BLaER1 treated with 17β-estradiol and CSF1 and Interleukin-3, amounts not matched to agents 10 nM and 100 nM (cell line): ENCODE data around the gene RBM14.
"Not testable (repeated sequence)": the region's sequence is repeated elsewhere in the genome, so short reads cannot be mapped to it uniquely, and the experiment has no call there.

ENCODE experiments used
- H3K27ac ChIP-seq, 11 experiments: shearing (Covaris generic); formaldehyde crosslinking; 2 replicates each; pipeline ENCODE4 v1.8.1; 2022
- H3K27me3 ChIP-seq, 11 experiments: shearing (Covaris generic); formaldehyde crosslinking; 2 replicates each; pipeline ENCODE4 v1.8.1; 2022
- H3K36me3 ChIP-seq, 11 experiments: shearing (Covaris generic); formaldehyde crosslinking; 2 replicates each; pipeline ENCODE4 v1.8.1; 2022
- H3K4me1 ChIP-seq, 10 experiments: shearing (Covaris generic); formaldehyde crosslinking; 2 replicates each; pipeline ENCODE4 v1.8.1; 2022
- H3K4me2 ChIP-seq, 11 experiments: shearing (Covaris generic); formaldehyde crosslinking; 2 replicates each; pipeline ENCODE4 v1.8.1; 2022
- H3K4me3 ChIP-seq, 10 experiments: shearing (Covaris generic); formaldehyde crosslinking; 2 replicates each; pipeline ENCODE4 v1.8.1; 2022
- H3K9ac ChIP-seq, 11 experiments: shearing (Covaris generic); formaldehyde crosslinking; 2 replicates each; pipeline ENCODE4 v1.8.1; 2022
- H3K9me3 ChIP-seq, 11 experiments: shearing (Covaris generic); formaldehyde crosslinking; replicated peaks in 1 of 11; 2 replicates each; pipeline ENCODE4 v1.8.1; 2022
- H4K20me1 ChIP-seq, 11 experiments: shearing (Covaris generic); formaldehyde crosslinking; 2 replicates each; pipeline ENCODE4 v1.8.1; 2022
- Cebpa-rat ChIP-seq, 11 experiments: shearing (Covaris generic); IDR thresholded peaks; 2 replicates each; pipeline ENCODE4 v1.8.1; 2022

Gene RBM14

GRCh38 chr11:66637557-66638176 lies 21.2 kb downstream of the RBM14 start:
- H3K9me3 ChIP-seq: no peaks in the 10 kb centered on the region
- H3K9ac ChIP-seq: peak overlapping the region; percentile 48 to 98 (median 95); a peak in 20 of 22 replicates
- H3K27me3 ChIP-seq: no peaks in the 10 kb centered on the region
- peak overlapping the region; percentile 38 to 98 (median 93); a peak in 21 of 22 replicates for H3K27ac ChIP-seq
- H3K4me1 ChIP-seq: peaks cover 42 to 55% (median 45%) of the 10 kb centered on the region in 10 experiments
- H3K4me2 ChIP-seq: peak overlapping the region; percentile 57 to 86 (median 79)
- peaks cover 42 to 85% (median 79%) of the 10 kb centered on the region in 11 experiments for H3K36me3 ChIP-seq
- H3K4me3 ChIP-seq: peak overlapping the region; percentile 16 to 91 (median 78); a peak in 18 of 20 replicates
- H4K20me1 ChIP-seq: peaks cover 51 to 94% (median 85%) of the 10 kb centered on the region in 11 experiments
- TF ChIP-seq Cebpa-rat (IDR thresholded peaks at IDR 0.05): no peak

- peak in 5 of 11 experiments; percentile 13 to 56 (median 37); a peak in 5 of 22 replicates for TF ChIP-seq Cebpa-rat (IDR thresholded peaks at IDR 0.05)
- Histone ChIP-seq H3K9me3 (no peaks in the 10 kb centered on the region), H3K36me3 (peaks cover 42 to 85% (median 79%) of the 10 kb centered on the region in 11 experiments), H4K20me1 (peaks cover 51 to 94% (median 85%) of the 10 kb centered on the region in 11 experiments), H3K4me1 (peaks cover 48 to 62% (median 52%) of the 10 kb centered on the region in 10 experiments), H3K27me3 (no peaks in the 10 kb centered on the region), H3K27ac (peak within 1 kb of the TSS; percentile 81 to 98 (median 95)), H3K4me2 (peak within 1 kb of the TSS; percentile 79 to 98 (median 88)), H3K9ac (peak within 1 kb of the TSS; percentile 91 to 98 (median 95)), H3K4me3 (peak within 1 kb of the TSS; percentile 71 to 95 (median 84))
Measured at GRCh38 chr11:66638177-66639065, 22.0 kb downstream of the RBM14 start, which contains the start of gene RBM4. Gene RBM4, plus strand, starts transcription at chr11:66638703. Its CDS starts 1,009 bp downstream, at chr11:66639712.

GRCh38 chr11:66639066-66639813 lies 22.8 kb downstream of the RBM14 start:
- no peaks in the 10 kb centered on the region for H3K9me3 ChIP-seq
- H3K27ac ChIP-seq: peak overlapping the region; percentile 81 to 98 (median 95)
- H3K36me3 ChIP-seq: peaks cover 46 to 85% (median 79%) of the 10 kb centered on the region in 11 experiments
- peak overlapping the region; percentile 78 to 98 (median 88) for H3K4me2 ChIP-seq
- H3K4me1 ChIP-seq: peaks cover 56 to 70% (median 60%) of the 10 kb centered on the region in 10 experiments
- no peaks in the 10 kb centered on the region for H3K27me3 ChIP-seq
- no peak for TF ChIP-seq Cebpa-rat (IDR thresholded peaks at IDR 0.05)
- peaks cover 56 to 94% (median 85%) of the 10 kb centered on the region in 11 experiments for H4K20me1 ChIP-seq
- peak overlapping the region; percentile 91 to 98 (median 95) for H3K9ac ChIP-seq
- peak overlapping the region; percentile 71 to 95 (median 84) for H3K4me3 ChIP-seq

- H3K9me3 ChIP-seq, H3K27me3 ChIP-seq: not testable (repeated sequence)
- H4K20me1 ChIP-seq: peaks cover 62 to 94% (median 85%) of the 10 kb centered on the region in 11 experiments
- peak overlapping the region; percentile 78 to 98 (median 88) for H3K4me2 ChIP-seq
- peak overlapping the region; percentile 91 to 98 (median 95); a peak in 20 of 22 replicates for H3K9ac ChIP-seq
- H3K36me3 ChIP-seq: peaks cover 50 to 85% (median 79%) of the 10 kb centered on the region in 11 experiments
- peak overlapping the region; percentile 71 to 95 (median 84) for H3K4me3 ChIP-seq
- peak overlapping the region in 1 of 11 experiments; percentile 91; a peak in 2 of 22 replicates for H3K27ac ChIP-seq
- peaks cover 62 to 77% (median 65%) of the 10 kb centered on the region in 10 experiments for H3K4me1 ChIP-seq
Measured at GRCh38 chr11:66639814-66640340, 23.4 kb downstream of the RBM14 start.

GRCh38 chr11:66641834-66642233 lies 25.4 kb downstream of the RBM14 start:
- no peak for TF ChIP-seq Cebpa-rat (IDR thresholded peaks at IDR 0.05)
- Histone ChIP-seq H3K27me3 (no peaks in the 10 kb centered on the region), H3K36me3 (peaks cover 70 to 85% (median 80%) of the 10 kb centered on the region in 11 experiments), H3K27ac (no peak overlapping the region), H3K4me2 (peak overlapping the region; percentile 78 to 98 (median 88)), H3K4me1 (peaks cover 63 to 88% (median 68%) of the 10 kb centered on the region in 10 experiments), H3K4me3 (peak overlapping the region; percentile 71 to 95 (median 84)), H3K9me3 (no peaks in the 10 kb centered on the region), H3K9ac (peak overlapping the region; percentile 54 to 98 (median 93); a peak in 17 of 22 replicates), H4K20me1 (peaks cover 77 to 94% (median 85%) of the 10 kb centered on the region in 11 experiments)

- Histone ChIP-seq H3K36me3 (peaks cover 90 to 99% (median 96%) of the 10 kb centered on the region in 11 experiments), H3K27me3 (no peaks in the 10 kb centered on the region), H4K20me1 (peaks cover 97 to 100% (median 100%) of the 10 kb centered on the region in 11 experiments), H3K9ac (no peak overlapping the region), H3K4me1 (peaks cover 54 to 77% (median 58%) of the 10 kb centered on the region in 10 experiments), H3K4me2 (peak overlapping the region; percentile 2 to 98 (median 88); a peak in 20 of 22 replicates), H3K27ac (no peak overlapping the region), H3K9me3 (no peaks in the 10 kb centered on the region), H3K4me3 (no peak overlapping the region; a peak in 1 of 20 replicates)
- TF ChIP-seq Cebpa-rat (IDR thresholded peaks at IDR 0.05): no peak
Measured at GRCh38 chr11:66643745-66644437, 27.5 kb downstream of the RBM14 start.

- Histone ChIP-seq H3K9ac (no peak overlapping the region), H3K4me3 (no peak overlapping the region), H4K20me1 (peaks cover 100% of the 10 kb centered on the region in 11 experiments), H3K4me2 (no peak overlapping the region; a peak in 1 of 22 replicates), H3K4me1 (peaks cover 29 to 52% (median 33%) of the 10 kb centered on the region in 10 experiments), H3K27ac (no peak overlapping the region), H3K36me3 (peaks cover 89 to 100% (median 100%) of the 10 kb centered on the region in 11 experiments), H3K27me3 (no peaks in the 10 kb centered on the region), H3K9me3 (no peaks in the 10 kb centered on the region)
- TF ChIP-seq Cebpa-rat (IDR thresholded peaks at IDR 0.05): no peak
Measured at GRCh38 chr11:66646828-66647227, 30.4 kb downstream of the RBM14 start.
